Fibroblast of mammary gland (primary cell): ENCODE results near the gene EPN3.

Source experiments
- DNase-seq: peaks from one replicate; pipeline ENCODE4 v3.0.0-alpha.2; 2010; ENCODE audit warnings: low read depth
- H3K4me3 ChIP-seq: 2 replicates; pipeline ENCODE4 v1.5.1; 2011; ENCODE audit warnings: low read depth, mild to moderate bottlenecking, low read length, moderate library complexity; ENCODE audit not compliant: control insufficient read depth
- CTCF ChIP-seq: conservative IDR thresholded peaks from 2 replicates; pipeline ENCODE4 v1.5.1; 2011; ENCODE audit warnings: low read depth, low read length, inconsistent platforms; ENCODE audit not compliant: control insufficient read depth, insufficient read depth

Gene EPN3

GRCh38 chr17:50511058-50511457, 21.5 kb upstream of the EPN3 start:
- no peak overlapping the region for H3K4me3 ChIP-seq
- TF ChIP-seq CTCF: no peak
- DNase-seq: peak; percentile 46

GRCh38 chr17:50513495-50513894, 19.0 kb upstream of the EPN3 start:
- TF ChIP-seq CTCF: no peak
- H3K4me3 ChIP-seq: no peak overlapping the region
- peak; percentile 38 for DNase-seq

- TF ChIP-seq CTCF: no peak
- H3K4me3 ChIP-seq: no peak overlapping the region
- DNase-seq: no peak
These were observed 18.1 kb upstream of the EPN3 start for GRCh38 chr17:50514388-50514787.

GRCh38 chr17:50514936-50515702, 17.4 kb upstream of the EPN3 start:
- H3K4me3 ChIP-seq: no peak overlapping the region
- peak; percentile 62 for DNase-seq
- TF ChIP-seq CTCF: no peak

- DNase-seq: no peak
- H3K4me3 ChIP-seq: no peak overlapping the region
- TF ChIP-seq CTCF: no peak
These were observed 15.5 kb upstream of the EPN3 start for GRCh38 chr17:50517011-50517410.

- no peak for DNase-seq
- TF ChIP-seq CTCF: no peak
- no peak overlapping the region for H3K4me3 ChIP-seq
These were observed 14.8 kb upstream of the EPN3 start for GRCh38 chr17:50517504-50518383.
